Thoracic aorta (tissue), 2 donors: Measurements from ENCODE around the gene ASAP2. TPM values are rescaled to one million over a fixed set of nuclear protein-coding genes. Genes with fewer than 3 reads are reported as not detected.

ENCODE experiments used
- ATAC-seq: fragments of 150-250 bp; one replicate; pipeline ENCODE4 v1.8.0; 2017; ENCODE audit warnings: low read depth; ENCODE audit not compliant: insufficient number of reproducible peaks, low FRiP score
- DNase-seq: peaks from one replicate; pipeline ENCODE4 v3.0.0-alpha.2; 2020; ENCODE audit warnings: low spot score
- H3K27ac ChIP-seq, 2 donors: fragments of 200-600 bp; sonication (generic); 1 replicate in 1 of 2; 2 replicates in 1 of 2; pipeline ENCODE4 v1.5.1; 2016; ENCODE audit warnings: mild to moderate bottlenecking in 2 of 2, moderate library complexity in 2 of 2
- H3K27me3 ChIP-seq: fragments of 200-600 bp; sonication (generic); replicated peaks from 2 replicates; pipeline ENCODE4 v1.6.0; 2016; ENCODE audit warnings: mild to moderate bottlenecking; ENCODE audit not compliant: insufficient read depth
- H3K36me3 ChIP-seq: fragments of 200-600 bp; sonication (generic); one replicate; pipeline ENCODE4 v1.5.1; 2016
- H3K4me1 ChIP-seq, 2 donors: fragments of 200-600 bp; sonication (generic); 1 replicate in 1 of 2; 2 replicates in 1 of 2; pipeline versions ENCODE4 v1.5.1 to v1.6.0; 2016; ENCODE audit warnings: low read depth in 2 of 2, mild to moderate bottlenecking in 1 of 2; ENCODE audit not compliant: control insufficient read depth in 1 of 2
- H3K4me3 ChIP-seq: fragments of 200-600 bp; sonication (generic); 2 replicates; pipeline ENCODE4 v1.5.1; 2016; ENCODE audit warnings: mild to moderate bottlenecking
- H3K9me3 ChIP-seq: fragments of 200-600 bp; sonication (generic); 2 replicates; pipeline ENCODE4 v1.5.1; 2016
- total RNA-seq, 2 donors: library from RNA; depleted of rRNA; stranded (reverse); fragments of >200 nt; gene quantifications; one replicate each; pipeline versions ENCODE4 v1.1.0 to v1.2.3, GENCODE V29; 2016
- TF ChIP-seq, protein P1 (sequence below): fragments of 200-600 bp; sonication (generic); IDR thresholded peaks from one replicate; pipeline ENCODE4 v1.5.1; 2019; ENCODE audit warnings: antibody characterized with exemption

ASAP2 gene
- total RNA-seq, 2 donors from 2014 or later, result 58.1 to 102 TPM

DNA sequence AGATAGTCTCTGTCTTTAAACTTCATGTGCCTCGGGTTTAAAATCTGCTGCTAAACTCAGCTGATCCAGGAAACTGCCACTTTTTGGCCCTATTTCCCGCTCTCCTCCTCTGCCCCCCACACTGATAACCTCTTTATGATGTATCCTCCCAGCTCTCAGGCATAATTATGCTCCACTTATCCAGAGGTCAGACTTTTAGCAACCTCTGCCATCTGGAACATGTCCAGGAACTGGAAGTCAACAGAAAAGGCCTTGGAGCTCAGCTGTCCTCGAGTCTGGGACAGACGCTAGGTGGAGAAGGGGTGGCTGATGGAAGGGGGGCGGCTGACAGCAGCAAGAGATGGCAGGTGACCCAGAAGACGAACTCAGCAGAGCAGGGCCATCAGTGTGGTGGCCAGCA is 41.2 kb downstream of the ASAP2 start:
- H3K4me1 ChIP-seq, result peaks cover 41 to 81% of the 10 kb centered on the region in 2 donors
- ATAC-seq (no peak), DNase-seq (no peak)
- no peak overlapping the region for H3K4me3 ChIP-seq
- no peaks in the 10 kb centered on the region for H3K36me3 ChIP-seq
- H3K9me3 ChIP-seq, result no peaks in the 10 kb centered on the region
- peak overlapping the region in 1 of 2 donors; percentile 80 for H3K27ac ChIP-seq
- no peaks in the 10 kb centered on the region for H3K27me3 ChIP-seq
- TF ChIP-seq, protein P1, sequence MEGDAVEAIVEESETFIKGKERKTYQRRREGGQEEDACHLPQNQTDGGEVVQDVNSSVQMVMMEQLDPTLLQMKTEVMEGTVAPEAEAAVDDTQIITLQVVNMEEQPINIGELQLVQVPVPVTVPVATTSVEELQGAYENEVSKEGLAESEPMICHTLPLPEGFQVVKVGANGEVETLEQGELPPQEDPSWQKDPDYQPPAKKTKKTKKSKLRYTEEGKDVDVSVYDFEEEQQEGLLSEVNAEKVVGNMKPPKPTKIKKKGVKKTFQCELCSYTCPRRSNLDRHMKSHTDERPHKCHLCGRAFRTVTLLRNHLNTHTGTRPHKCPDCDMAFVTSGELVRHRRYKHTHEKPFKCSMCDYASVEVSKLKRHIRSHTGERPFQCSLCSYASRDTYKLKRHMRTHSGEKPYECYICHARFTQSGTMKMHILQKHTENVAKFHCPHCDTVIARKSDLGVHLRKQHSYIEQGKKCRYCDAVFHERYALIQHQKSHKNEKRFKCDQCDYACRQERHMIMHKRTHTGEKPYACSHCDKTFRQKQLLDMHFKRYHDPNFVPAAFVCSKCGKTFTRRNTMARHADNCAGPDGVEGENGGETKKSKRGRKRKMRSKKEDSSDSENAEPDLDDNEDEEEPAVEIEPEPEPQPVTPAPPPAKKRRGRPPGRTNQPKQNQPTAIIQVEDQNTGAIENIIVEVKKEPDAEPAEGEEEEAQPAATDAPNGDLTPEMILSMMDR, result no peak

DNA sequence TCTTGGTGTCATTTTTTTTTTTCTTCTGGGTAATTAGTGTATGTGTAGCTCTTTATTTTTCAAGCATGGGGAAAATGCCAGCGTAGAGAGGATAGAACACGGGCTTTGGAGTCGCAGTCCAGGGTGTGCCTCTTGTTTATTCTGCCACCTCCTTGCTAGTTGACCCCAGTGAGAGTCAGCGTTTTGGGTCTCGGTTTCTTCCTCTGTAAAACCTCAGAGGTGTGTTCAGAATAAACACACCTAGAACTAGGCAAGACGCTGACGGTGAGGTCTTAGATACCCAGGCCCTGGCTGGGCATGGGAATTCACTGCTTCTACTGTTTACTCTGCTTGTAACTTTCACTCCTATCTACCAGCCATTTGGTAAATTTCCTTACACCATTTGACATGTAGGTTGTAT is 41.8 kb downstream of the ASAP2 start:
- Histone ChIP-seq H3K27ac (peak overlapping the region; percentile 29 to 80), H3K9me3 (no peaks in the 10 kb centered on the region), H3K4me1 (peaks cover 41 to 81% of the 10 kb centered on the region in 2 donors), H3K36me3 (no peaks in the 10 kb centered on the region), H3K4me3 (no peak overlapping the region), H3K27me3 (no peaks in the 10 kb centered on the region)
- TF ChIP-seq, protein P1, result no peak
- ATAC-seq (no peak), DNase-seq (no peak)

DNA sequence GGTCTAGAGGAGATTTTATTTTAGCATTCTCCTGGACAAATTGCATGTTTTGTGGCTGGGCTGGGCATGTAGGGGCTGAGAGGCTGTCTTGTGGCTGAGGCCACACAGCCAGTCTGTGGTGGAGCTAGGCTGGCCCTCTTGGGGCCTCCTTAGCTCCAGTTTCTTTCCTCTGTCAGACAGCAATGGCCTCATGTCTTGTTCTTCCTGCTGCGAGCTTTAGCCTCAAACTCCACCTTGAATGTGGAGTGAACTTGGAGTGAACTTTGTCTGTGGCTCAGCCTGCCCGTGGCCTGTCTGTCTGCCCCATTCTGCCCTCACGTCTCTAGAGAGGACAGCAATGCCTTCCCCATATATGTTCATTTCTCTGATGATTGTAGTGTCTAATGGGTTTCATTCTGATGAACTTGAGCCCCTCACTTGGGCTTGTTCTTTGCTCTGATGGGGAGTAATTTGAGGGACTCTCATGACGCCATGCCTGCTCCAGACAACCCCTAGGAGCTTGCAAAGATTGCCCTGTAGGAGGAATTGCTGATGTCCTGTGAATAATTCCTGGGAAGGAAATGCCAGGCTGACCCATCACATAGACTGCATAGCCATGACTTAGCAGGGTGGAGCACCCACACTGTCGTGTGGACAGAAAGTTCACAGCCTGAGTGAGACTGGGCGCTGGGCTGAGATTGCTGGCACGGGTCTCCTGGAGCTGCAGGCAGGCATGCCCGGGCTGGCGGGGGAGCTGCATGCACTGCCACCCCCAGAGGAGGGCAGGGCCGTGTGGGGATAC is 42.6 kb downstream of the ASAP2 start:
- DNase-seq (no peak), ATAC-seq (no peak)
- H3K36me3 ChIP-seq, result no peaks in the 10 kb centered on the region
- peak overlapping the region; percentile 8 for H3K4me3 ChIP-seq
- TF ChIP-seq, protein P1, result no peak
- no peaks in the 10 kb centered on the region for H3K9me3 ChIP-seq
- peak overlapping the region; percentile 29 to 80 for H3K27ac ChIP-seq
- H3K27me3 ChIP-seq, result no peaks in the 10 kb centered on the region
- H3K4me1 ChIP-seq, result peaks cover 41 to 78% of the 10 kb centered on the region in 2 donors

DNA sequence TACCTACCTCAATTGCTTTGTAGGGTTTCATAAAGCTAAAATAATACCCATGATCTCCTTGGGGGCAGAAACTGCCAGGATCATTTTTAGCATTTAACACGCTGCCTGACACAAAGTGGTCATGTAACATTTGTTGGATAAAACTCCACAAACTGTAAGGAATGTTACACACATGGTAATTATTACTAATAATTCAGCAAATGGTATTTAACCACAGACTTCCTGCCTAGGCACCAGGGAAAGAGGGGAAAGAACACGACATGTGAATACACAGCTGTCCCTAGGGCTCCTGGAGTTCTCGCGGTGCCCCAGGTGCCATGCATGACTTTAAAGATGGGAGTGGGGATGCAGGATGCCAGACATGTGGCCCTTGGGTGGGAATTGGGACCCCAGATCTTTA is 43.5 kb downstream of the ASAP2 start:
- ATAC-seq (no peak), DNase-seq (no peak)
- H3K27me3 ChIP-seq, result no peaks in the 10 kb centered on the region
- no peaks in the 10 kb centered on the region for H3K9me3 ChIP-seq
- no peaks in the 10 kb centered on the region for H3K36me3 ChIP-seq
- peaks cover 40 to 72% of the 10 kb centered on the region in 2 donors for H3K4me1 ChIP-seq
- H3K4me3 ChIP-seq, result no peak overlapping the region
- H3K27ac ChIP-seq, result peak overlapping the region; percentile 29 to 80
- TF ChIP-seq, protein P1, result no peak

DNA sequence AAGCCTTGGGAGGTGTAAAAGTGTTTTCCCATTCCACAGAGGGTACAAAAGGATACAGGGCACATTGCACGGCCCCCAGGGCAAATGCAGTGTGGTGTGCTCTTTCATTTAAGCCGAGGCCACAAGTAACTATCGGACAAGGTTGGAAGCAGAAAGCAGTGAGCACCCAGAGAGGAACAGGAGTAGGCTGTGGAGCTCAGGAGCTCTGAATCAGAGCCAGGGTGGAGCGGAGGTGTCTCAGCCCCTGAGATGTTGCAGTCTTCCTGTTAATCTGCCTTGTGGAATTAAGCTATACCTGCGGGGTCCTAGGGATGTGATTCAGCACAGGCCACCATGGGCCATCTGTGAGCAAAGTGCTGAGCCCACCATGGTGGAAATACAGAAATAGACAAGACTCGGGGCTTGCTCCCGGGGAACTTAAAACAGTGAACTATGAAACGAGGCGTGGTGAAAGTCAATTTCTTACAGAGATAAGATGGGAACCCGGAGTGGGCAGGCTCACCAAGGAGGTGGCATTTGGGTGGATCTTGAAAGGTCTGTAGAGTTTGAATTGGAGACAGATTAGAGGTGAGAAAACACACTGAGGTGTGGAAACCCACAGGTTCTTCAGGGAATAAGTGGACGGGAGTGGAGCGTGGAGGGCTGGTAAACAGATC is 44.0 kb downstream of the ASAP2 start:
- ATAC-seq (no peak), DNase-seq (no peak)
- TF ChIP-seq, protein P1, result no peak
- H3K4me3 ChIP-seq, result no peak overlapping the region
- no peaks in the 10 kb centered on the region for H3K36me3 ChIP-seq
- H3K9me3 ChIP-seq, result no peaks in the 10 kb centered on the region
- H3K4me1 ChIP-seq, result peaks cover 38 to 67% of the 10 kb centered on the region in 2 donors
- peak overlapping the region; percentile 60 to 80 for H3K27ac ChIP-seq
- H3K27me3 ChIP-seq, result no peaks in the 10 kb centered on the region
